ENCODE measurements around the gene GJB3. TPM values are rescaled to one million over a fixed set of nuclear protein-coding genes. Genes with fewer than 3 reads are reported as not detected.

The GJB3 gene
- total RNA-seq, 1 donor from 2014 or later: not detected

Other genes starting within 250 kb of the GJB3 start
- not detected for gene GJB5, start 26.2 kb upstream of the GJB3 start, total RNA-seq
- gene GJB4, start 21.5 kb upstream of the GJB3 start, total RNA-seq: not detected
- gene GJA4, start 11.8 kb downstream of the GJB3 start, total RNA-seq: 2.2 TPM
- gene SMIM12, start 78.5 kb downstream of the GJB3 start, total RNA-seq: 7.4 TPM
- 5.9 TPM for gene DLGAP3, start 148.4 kb downstream of the GJB3 start, total RNA-seq
- 2.7 TPM for gene TMEM35B, start 204.1 kb downstream of the GJB3 start, total RNA-seq

Data from temporal lobe (tissue), 1 donor.